Activated naive CD4-positive, alpha-beta T cell treated with anti-CD3 and anti-CD28 coated beads for 36 hours (primary cell): ENCODE data around the gene MYO5A. TPM values are rescaled to one million over a fixed set of nuclear protein-coding genes. Genes with fewer than 3 reads are reported as not detected.
A peak's percentile ranks its signal among the peaks of the same experiment; 100 is the strongest.

Experiments
- CTCF ChIA-PET: fragments of 350-600 bp; sonication (Branson Sonifier 250); formaldehyde crosslinking; loops from one replicate; lab custom pipeline; 2021; ENCODE audit warnings: antibody characterized with exemption; lab: Charles Lee
- DNase-seq: peaks from one replicate; pipeline ENCODE4 v3.0.0-alpha.2; 2020
- H3K27ac Mint-ChIP-seq: one replicate; pipeline ENCODE4 v1.8.0; 2021; ENCODE audit warnings: mild to moderate bottlenecking, mixed read lengths
- H3K27me3 Mint-ChIP-seq: one replicate; pipeline ENCODE4 v1.8.0; 2021; ENCODE audit warnings: low read depth, mixed read lengths
- H3K36me3 Mint-ChIP-seq: one replicate; pipeline ENCODE4 v1.8.0; 2021; ENCODE audit warnings: low read depth, mixed read lengths
- H3K4me1 Mint-ChIP-seq: one replicate; pipeline ENCODE4 v1.8.0; 2021; ENCODE audit warnings: low read depth, mixed read lengths
- H3K4me3 Mint-ChIP-seq: one replicate; pipeline ENCODE4 v1.8.0; 2021; ENCODE audit warnings: mild to moderate bottlenecking, moderate library complexity, mixed read lengths
- H3K9me3 Mint-ChIP-seq: one replicate; pipeline ENCODE4 v1.8.0; 2021; ENCODE audit warnings: mixed read lengths
- intact Hi-C: fragments of 100-400 bp; cut with micrococcal nuclease; formaldehyde crosslinking; loops from one replicate; pipeline ENCODE4 v1.15.1; 2023
- total RNA-seq, 2 experiments: library from RNA; stranded (reverse); gene quantifications; one replicate each; pipeline ENCODE4 v1.2.3, GENCODE V29; 2021

Gene MYO5A
- total RNA-seq, 2 experiments from 2014 or later: 13.2 to 13.7 TPM

DNA sequence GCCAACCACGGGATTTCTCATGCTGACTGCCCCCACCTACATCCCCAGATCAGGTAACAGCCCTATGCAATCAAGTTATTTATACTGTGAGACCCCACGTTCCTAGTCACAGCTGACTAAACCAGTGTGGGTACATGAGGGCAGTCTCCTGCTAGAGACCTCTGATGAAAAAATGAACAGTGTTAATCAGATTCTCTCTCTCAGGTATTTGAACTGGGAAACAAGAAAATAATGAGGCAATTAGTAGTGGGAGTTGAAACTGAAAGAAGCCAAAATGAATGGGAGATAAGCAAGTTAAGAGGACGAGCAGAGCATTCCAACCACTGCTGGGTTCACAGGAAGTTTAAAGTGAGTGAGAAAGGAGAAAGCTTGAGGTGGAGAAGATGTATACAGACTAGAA, 134.6 kb downstream of the MYO5A start:
- Mint-ChIP-seq H3K4me1 (peaks cover 2% of the 10 kb centered on the region), H3K9me3 (no peaks in the 10 kb centered on the region), H3K27me3 (no peaks in the 10 kb centered on the region), H3K36me3 (peaks cover 2% of the 10 kb centered on the region), H3K27ac (no peak overlapping the region), H3K4me3 (no peak overlapping the region)
- DNase-seq: no peak
- intact Hi-C loops: no loop called here
- CTCF ChIA-PET: no interaction called here

DNA sequence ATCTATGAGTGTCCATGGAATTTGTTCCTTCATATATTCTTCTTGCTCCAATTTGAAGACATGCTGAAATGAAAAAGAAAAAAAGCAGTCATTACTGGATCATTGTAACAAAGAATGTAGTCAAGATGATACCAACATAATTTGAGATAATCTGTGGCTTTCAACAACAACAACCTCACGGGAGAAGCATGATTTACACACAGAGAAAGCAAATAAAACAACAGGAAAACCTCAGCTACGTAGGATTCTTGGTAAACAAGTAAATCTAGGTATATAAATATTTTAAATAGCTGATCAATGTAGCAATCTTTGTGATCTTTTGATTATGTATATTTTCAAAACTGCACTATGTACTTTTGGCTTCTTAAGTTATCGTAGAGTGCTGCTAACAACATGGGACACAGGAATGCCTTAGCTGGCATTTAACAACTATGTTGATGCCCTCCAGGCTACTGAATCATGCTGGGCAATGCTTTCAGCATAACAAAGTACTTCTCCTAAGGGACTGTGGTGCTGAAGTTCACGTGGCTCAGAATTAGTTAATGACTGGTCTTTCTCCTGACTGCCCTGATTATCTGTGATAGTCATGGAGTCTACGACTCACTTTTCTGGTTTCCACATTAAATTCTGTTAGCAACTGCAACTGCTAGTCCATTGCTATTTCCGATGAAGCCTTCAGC, 136.5 kb downstream of the MYO5A start:
- H3K9me3 Mint-ChIP-seq: no peaks in the 10 kb centered on the region
- peaks cover 2% of the 10 kb centered on the region for H3K4me1 Mint-ChIP-seq
- intact Hi-C loops: no loop called here
- H3K27ac Mint-ChIP-seq: no peak overlapping the region
- H3K36me3 Mint-ChIP-seq: peaks cover 2% of the 10 kb centered on the region
- no peak for DNase-seq
- H3K27me3 Mint-ChIP-seq: no peaks in the 10 kb centered on the region
- no peak overlapping the region for H3K4me3 Mint-ChIP-seq
- CTCF ChIA-PET: no interaction called here

DNA sequence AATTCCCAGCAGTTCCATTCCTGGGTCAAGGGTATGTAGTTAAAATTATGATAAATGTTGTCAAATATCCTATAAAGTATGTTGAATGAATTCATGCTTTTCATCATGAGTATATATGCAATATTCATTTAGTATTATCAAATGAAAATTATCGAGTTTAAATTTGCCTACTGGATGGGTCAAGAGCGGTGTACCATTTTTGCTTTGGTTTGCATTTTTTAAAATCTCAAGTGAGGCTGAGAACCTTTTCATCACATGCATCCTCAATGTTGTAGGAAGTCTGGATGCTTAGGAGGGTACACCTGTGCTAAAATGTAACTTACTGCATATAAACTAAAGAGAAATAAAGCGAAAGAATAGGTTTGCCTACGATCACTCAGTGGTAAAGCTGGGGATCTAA, 137.6 kb downstream of the MYO5A start:
- intact Hi-C loops: no loop called here
- peaks cover 2% of the 10 kb centered on the region for H3K4me1 Mint-ChIP-seq
- no peak for DNase-seq
- H3K9me3 Mint-ChIP-seq: no peaks in the 10 kb centered on the region
- CTCF ChIA-PET: no interaction called here
- no peaks in the 10 kb centered on the region for H3K36me3 Mint-ChIP-seq
- no peaks in the 10 kb centered on the region for H3K27me3 Mint-ChIP-seq
- H3K27ac Mint-ChIP-seq: no peak overlapping the region
- H3K4me3 Mint-ChIP-seq: no peak overlapping the region

DNA sequence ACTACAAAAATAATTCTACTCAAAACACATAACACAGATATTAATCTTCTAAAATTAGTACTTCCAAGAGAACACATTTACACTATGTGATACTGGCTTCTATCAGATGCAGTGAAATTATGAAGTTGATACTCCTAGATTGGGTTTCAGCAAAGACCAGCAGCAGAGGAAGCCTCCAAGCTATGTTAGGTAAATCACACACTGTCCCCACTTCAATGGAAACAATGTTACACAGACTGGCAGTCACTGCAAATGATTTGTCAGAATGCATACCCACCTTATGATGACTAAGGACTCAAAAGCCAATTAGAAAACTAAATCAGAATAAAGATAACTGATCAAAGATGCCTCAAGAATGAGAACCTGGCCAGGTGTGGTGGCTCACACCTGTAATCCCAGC, 143.0 kb downstream of the MYO5A start:
- CTCF ChIA-PET: no interaction called here
- no peak for DNase-seq
- no peaks in the 10 kb centered on the region for H3K9me3 Mint-ChIP-seq
- no peak overlapping the region for H3K4me3 Mint-ChIP-seq
- intact Hi-C loops: no loop called here
- peaks cover 8% of the 10 kb centered on the region for H3K4me1 Mint-ChIP-seq
- peaks cover 6% of the 10 kb centered on the region for H3K36me3 Mint-ChIP-seq
- no peak overlapping the region for H3K27ac Mint-ChIP-seq
- H3K27me3 Mint-ChIP-seq: no peaks in the 10 kb centered on the region

DNA sequence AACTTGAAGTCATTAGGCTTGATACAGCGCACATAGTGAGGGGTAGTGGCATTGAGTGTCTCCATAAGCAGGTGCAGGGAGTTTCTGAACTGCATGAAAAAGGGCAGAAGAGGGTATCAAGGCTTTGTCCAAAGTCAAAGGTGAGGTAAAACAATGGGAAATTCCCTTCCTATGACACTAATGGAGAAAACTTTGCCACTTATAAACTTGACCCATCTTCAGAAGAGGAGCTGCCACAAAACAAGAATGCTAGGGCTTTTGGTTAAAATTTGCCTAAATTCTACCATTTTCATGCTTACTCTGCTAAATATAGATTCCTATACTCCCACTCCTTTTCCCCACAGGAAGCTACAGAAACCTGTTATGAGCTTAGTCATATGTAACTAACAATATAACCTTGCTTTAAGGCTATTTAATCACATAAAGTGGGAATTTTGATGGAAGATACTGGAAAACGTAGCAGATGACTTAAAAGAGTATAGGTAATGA, 145.5 kb downstream of the MYO5A start:
- peaks cover 8% of the 10 kb centered on the region for H3K4me1 Mint-ChIP-seq
- H3K27me3 Mint-ChIP-seq: no peaks in the 10 kb centered on the region
- intact Hi-C loops: no loop called here
- H3K4me3 Mint-ChIP-seq: no peak overlapping the region
- no peak overlapping the region for H3K27ac Mint-ChIP-seq
- H3K9me3 Mint-ChIP-seq: no peaks in the 10 kb centered on the region
- CTCF ChIA-PET: no interaction called here
- peaks cover 6% of the 10 kb centered on the region for H3K36me3 Mint-ChIP-seq
- no peak for DNase-seq

DNA sequence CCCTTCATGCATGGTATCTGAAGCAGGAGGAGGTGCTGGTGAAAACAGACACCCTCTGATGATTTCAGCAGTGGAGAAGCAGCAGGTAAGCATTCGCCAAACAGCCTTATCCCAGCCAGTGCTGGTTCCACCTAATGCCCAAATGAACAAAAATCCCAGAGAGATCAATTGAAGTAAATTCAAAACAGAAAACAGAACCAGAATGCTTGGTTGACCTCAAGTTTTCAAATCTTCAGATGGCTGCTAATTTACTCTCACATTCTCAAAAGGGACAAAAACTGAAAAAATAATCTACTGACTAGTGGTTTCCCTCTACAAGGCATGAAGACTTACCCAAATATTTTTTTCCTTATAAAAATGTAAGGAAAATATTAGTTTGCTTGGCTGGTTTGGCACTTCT, 146.0 kb downstream of the MYO5A start:
- no peaks in the 10 kb centered on the region for H3K9me3 Mint-ChIP-seq

DNA sequence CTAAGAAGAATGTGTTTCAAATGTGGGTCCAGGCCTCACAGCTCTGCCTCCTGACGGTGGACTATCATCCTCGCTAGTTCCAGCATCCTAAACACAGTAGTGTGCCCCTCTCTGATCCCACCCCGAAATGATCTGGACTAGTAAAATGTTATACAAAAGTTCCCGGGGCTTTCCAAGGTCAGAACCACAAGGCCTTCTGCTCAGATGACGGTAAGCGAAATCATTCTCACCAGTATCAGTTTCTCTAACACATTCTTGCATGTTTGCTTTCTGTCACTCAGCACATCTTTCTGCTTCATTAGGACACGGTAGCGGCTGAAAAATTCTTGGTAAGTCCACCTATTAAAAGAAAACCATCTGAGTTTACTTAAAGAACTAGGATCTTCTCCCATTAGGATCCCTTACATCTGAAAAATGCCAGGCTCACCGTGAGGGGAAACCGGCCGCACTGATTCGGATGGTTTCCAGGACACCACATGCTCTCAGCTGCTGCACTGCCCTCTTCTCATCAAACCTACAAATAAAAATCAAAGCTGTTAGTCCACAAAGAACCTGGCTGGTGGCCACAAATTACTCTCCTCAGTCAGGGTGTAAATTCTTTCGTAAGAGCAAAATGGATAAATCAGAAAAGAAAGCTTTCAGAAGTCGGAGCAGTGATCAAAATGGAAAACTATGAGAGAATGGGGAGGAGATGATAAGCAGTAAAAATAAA, 149.1 kb downstream of the MYO5A start:
- intact Hi-C loops: no loop called here
- no peak for DNase-seq
- peak overlapping the region; percentile 18 for H3K27ac Mint-ChIP-seq

More for the DNA sequence above, 146.0 kb downstream of the MYO5A start:
- no peaks in the 10 kb centered on the region for H3K27me3 Mint-ChIP-seq
- peaks cover 6% of the 10 kb centered on the region for H3K36me3 Mint-ChIP-seq
- H3K27ac Mint-ChIP-seq: no peak overlapping the region
- intact Hi-C loops: no loop called here
- peaks cover 8% of the 10 kb centered on the region for H3K4me1 Mint-ChIP-seq
- no peak for DNase-seq
- CTCF ChIA-PET: no interaction called here
- H3K4me3 Mint-ChIP-seq: no peak overlapping the region

DNA sequence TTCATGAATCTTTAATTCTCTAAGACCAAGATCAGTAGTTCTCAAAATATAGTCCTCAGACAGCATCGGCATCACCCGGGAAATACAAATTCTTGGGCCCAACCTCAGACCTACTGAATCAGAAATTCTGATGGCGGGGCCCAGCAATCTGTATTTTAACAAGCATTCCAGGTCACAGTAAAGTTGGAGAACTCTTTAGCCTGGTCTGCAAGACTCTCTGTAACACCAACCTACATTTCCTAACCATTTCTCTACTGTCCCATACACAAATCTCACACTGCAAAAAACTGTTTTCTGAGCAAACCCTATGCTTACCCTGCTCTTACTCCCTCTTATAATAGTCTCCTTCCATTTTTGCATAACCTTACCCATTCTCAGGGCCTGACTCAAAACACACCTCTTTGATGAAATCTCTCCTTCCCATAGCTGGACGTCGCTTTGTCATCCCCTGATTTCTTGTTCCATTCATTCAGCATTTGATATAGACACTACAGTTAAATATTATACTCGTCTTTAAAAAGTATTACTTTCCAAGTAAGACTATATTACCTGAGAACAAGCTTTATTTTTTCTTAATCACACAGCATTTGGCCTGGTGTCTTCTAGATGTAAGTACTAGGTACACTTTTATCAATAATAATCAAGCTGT, 149.8 kb downstream of the MYO5A start:
- Mint-ChIP-seq H3K27ac (no peak overlapping the region), H3K4me1 (peaks cover 8% of the 10 kb centered on the region), H3K9me3 (no peaks in the 10 kb centered on the region), H3K4me3 (no peak overlapping the region), H3K27me3 (no peaks in the 10 kb centered on the region), H3K36me3 (peaks cover 26% of the 10 kb centered on the region)
- CTCF ChIA-PET: interaction anchor here (0.7 to 1.1 kb wide), 3 partner anchors 25 to 145 kb away, joined by 3 to 4 read pairs (median 3); no protein-coding TSS in a partner anchor
- no peak for DNase-seq
- intact Hi-C loops: no loop called here

More for the DNA sequence above, 149.1 kb downstream of the MYO5A start:
- CTCF ChIA-PET: interaction anchor here (0.7 to 1.1 kb wide), 3 partner anchors 26 to 145 kb away, joined by 3 to 4 read pairs (median 3); no protein-coding TSS in a partner anchor
- peaks cover 8% of the 10 kb centered on the region for H3K4me1 Mint-ChIP-seq
- H3K36me3 Mint-ChIP-seq: peaks cover 24% of the 10 kb centered on the region
- H3K27me3 Mint-ChIP-seq: no peaks in the 10 kb centered on the region
- H3K4me3 Mint-ChIP-seq: no peak overlapping the region
- H3K9me3 Mint-ChIP-seq: no peaks in the 10 kb centered on the region

DNA sequence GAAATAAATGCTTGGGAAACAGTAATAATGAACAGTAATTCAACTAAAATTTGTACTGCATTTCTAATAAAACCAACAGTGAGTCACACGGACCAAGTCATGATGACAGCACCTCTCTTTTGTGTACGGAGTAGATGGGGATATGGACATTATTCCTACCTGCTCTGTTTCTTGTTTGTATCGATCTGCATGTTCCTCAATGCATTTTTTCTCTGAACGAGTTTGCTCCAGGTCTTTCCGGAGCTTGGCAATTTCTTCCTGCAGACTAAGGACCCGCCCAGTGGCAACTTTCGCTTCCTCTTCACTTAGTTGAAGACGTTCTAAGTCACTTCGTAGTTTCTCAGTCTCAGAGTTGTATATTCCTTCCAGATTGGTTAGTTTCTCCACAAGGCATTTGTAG, 158.7 kb downstream of the MYO5A start:
- H3K27me3 Mint-ChIP-seq: no peaks in the 10 kb centered on the region
- intact Hi-C loops: no loop called here
- CTCF ChIA-PET: no interaction called here
- peaks cover 24% of the 10 kb centered on the region for H3K36me3 Mint-ChIP-seq
- H3K27ac Mint-ChIP-seq: no peak overlapping the region
- no peaks in the 10 kb centered on the region for H3K4me1 Mint-ChIP-seq
- H3K4me3 Mint-ChIP-seq: no peak overlapping the region
- no peak for DNase-seq
- H3K9me3 Mint-ChIP-seq: no peaks in the 10 kb centered on the region

DNA sequence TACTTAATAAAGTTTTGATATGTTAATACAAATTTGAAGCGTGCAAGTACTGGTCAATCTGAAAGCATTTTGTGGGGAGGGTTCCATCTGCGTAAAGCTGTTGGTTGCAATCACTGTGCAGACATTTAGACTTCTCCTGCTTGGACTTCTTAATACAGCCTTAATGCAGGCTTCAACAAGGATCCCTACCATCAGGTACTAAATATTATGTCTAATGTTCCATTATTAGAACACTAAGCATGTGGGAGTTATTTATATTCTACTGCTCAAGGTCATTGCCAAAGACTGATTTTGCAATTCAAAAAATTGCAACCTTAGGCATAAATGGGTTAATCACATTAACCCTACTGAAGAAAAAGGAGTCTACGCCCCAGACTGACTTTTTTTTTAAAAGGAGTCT, 159.2 kb downstream of the MYO5A start:
- CTCF ChIA-PET: no interaction called here
- H3K27me3 Mint-ChIP-seq: no peaks in the 10 kb centered on the region
- intact Hi-C loops: no loop called here

DNA sequence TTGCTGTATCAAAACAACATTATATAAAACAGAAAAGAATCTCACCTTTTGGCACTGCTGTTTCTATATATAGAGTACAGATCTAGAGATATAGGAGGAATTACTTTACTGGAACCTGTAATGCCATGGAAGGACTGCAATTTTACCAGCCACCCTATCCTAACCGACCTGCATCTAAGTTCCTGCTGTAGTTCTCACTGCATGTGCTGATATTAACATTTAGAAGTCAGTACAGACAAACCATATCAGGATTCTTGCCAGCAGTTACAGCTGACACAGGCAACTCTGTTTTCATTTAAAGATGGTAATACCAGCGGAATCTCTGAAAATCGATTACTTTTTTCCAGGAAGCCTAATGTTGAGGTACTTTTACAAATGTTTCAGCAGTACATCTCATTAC, 159.7 kb downstream of the MYO5A start:
- no peaks in the 10 kb centered on the region for H3K4me1 Mint-ChIP-seq
- no peak overlapping the region for H3K27ac Mint-ChIP-seq
- no peaks in the 10 kb centered on the region for H3K9me3 Mint-ChIP-seq
- CTCF ChIA-PET: no interaction called here
- H3K27me3 Mint-ChIP-seq: no peaks in the 10 kb centered on the region
- intact Hi-C loops: no loop called here
- H3K4me3 Mint-ChIP-seq: no peak overlapping the region
- peaks cover 20% of the 10 kb centered on the region for H3K36me3 Mint-ChIP-seq
- DNase-seq: no peak

More for the DNA sequence above, 159.2 kb downstream of the MYO5A start:
- H3K27ac Mint-ChIP-seq: no peak overlapping the region
- no peak overlapping the region for H3K4me3 Mint-ChIP-seq
- no peaks in the 10 kb centered on the region for H3K9me3 Mint-ChIP-seq
- no peak for DNase-seq
- no peaks in the 10 kb centered on the region for H3K4me1 Mint-ChIP-seq
- peaks cover 21% of the 10 kb centered on the region for H3K36me3 Mint-ChIP-seq

DNA sequence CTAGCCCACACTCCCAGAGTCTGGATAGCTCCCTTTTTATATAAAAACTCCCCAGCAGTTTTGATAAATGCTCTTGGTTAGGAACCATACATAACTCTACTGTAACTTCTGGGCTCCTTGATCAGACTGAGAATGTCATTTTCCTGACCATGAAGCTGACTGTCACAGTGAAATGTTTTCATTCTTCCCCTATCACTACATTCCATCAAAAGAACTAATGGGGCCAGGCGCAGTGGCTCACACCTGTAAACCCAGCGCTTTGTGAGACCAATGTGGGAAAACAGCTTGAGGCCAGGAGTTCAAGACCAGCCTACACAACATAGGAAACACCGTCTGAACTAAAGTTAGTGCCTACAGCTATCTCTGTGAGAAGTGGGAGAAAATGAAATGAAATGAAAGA, 160.3 kb downstream of the MYO5A start:
- CTCF ChIA-PET: interaction anchor here (0.6 kb wide), 1 partner anchor 42 kb away, joined by 3 read pairs; no protein-coding TSS in a partner anchor
- H3K36me3 Mint-ChIP-seq: peaks cover 21% of the 10 kb centered on the region
- H3K27me3 Mint-ChIP-seq: no peaks in the 10 kb centered on the region
- H3K9me3 Mint-ChIP-seq: no peaks in the 10 kb centered on the region
- no peaks in the 10 kb centered on the region for H3K4me1 Mint-ChIP-seq
- intact Hi-C loops: no loop called here
- no peak for DNase-seq
- no peak overlapping the region for H3K4me3 Mint-ChIP-seq
- no peak overlapping the region for H3K27ac Mint-ChIP-seq
